Cerebellar cortex (tissue), 1 donor: ENCODE results near the gene UBE4A.

Experiments
- DNase-seq: peaks from one replicate; pipeline ENCODE4 v3.0.0-alpha.2; 2015; ENCODE audit warnings: low spot score

Gene UBE4A

DNA sequence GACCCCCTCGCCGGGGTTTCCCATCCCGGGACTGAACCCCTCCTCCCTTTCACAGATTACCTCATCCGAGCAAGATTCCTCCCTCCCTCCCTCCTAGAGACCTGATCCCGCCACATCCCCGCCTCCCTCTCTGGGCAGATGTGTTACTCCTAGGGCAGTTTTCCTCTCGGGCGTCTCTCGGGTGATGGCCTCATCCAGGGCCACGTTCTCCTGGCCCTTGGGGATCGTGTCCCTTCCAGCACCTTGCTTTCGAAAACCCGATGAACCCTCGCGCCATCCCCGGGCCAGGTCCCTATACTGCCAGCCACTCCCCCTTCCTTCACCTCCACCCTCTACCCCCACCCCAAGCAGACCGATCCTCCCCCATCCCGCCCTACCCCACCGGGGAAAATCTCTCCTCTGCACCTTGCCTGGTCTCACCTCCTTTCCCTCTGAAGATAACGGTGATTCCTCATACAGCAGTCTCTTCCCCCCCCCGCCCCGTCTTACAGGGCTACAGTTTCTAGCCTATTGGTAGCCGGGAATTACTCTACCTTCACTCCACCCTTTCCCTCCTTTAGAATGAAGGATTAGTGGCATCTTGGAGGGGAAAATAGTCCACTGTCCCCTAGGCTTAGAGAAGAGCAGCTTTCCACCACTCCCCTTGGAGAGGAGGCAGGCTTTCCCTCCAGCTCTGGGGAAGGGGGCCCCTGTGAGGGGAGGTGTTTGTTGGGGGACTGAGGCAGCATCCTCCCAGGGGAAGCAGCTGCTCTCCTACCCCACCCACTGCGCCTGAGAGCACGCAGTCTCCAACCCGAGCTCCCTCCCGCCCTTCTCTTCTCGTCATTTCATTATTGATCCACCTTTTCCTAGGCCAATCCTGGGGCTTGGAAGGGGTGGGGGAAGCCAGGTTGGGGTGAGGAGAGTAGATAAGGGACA, 78.1 kb downstream of the UBE4A start:
- DNase-seq: peak; percentile 50

DNA sequence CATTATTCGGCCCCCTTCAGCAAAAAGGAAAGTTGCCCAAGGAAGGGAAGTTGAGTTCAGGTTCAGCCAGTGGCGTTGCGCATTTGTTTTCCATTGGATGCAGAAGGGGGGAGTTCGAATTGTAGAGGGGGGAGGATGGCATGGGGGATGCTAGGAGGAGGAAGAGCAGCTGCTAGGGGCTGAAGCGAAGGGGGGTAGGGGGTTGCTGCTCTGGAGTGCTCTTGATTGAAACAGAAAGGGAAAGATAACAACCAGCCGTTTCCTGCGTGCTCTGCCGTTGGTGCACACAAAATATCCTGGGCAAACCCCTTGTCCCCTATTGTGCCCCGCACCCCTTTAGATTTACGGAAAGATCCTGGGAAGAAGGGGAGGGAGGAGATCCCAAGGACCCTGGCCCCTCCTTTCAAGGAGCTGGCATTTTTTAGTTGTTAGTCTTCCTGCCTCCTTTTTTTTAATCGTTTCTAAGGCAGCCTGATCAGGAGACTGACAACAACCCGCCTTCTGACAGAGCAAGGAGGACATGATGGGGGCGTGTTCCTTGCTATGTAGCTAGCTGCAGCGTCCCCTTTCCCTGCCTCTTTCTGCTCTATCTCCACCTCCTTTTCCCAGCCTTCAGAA, 79.0 kb downstream of the UBE4A start:
- peak; percentile 68 for DNase-seq

DNA sequence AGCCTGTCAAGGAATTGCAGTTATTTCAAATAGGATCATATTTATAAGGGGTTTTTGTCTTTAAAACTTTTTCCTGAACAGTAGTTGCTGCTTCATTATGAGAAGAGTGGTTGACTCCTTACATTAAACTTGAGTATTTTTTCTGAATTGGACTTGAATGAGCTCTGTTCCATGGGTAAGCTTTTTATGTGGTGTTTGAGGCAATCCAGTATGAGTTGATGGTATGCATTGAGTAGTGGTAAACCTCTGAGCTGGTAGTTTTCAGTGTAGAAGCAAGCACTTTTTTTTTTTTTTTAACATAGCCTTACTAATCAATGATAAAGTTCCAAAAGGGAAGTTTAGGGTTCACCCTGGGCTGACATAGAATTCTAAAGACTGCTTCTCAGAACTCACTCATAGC, 80.2 kb downstream of the UBE4A start:
- DNase-seq: no peak

DNA sequence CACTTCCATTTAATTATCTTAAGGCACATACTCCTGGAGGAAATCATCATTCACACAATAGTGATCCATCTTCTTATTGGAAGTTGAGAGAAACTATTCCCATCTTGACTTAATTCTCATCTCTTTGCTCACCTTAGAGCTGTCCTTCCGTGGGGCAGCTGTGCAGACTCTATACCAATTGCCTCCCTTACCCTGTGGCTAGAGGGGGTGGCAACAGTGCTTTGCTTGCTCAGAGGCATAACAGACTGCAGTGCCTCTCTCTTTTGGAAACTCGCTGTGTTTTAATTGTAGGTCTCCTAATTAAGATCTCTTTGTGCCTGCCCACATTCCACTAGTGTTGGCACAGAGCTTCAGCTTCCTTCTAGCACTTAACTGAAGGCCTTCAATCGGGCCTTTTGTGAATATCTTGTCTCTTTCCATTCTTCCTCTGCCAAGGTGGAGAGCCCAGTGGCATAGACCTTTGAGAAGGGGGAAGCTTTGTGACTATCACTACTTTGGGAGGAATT, 82.4 kb downstream of the UBE4A start:
- DNase-seq: peak; percentile 26

DNA sequence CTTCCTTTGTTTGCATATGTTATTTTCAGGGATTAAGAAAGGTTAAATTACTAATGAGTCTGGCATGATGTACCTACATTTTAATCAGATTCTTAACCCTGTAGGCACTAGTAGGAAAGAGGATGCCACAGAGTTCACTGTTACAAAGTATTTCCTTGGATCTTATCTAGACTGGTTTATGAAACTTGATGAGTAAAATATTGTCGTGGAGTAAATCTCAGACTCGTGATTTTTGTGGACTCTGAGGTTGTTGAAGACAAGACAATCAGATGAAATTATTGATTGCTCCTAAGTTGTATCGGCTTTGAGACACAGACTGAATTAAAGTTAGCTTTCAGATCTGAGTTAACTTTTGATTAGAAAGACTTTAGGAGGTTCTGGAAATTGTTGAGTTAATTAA, 82.9 kb downstream of the UBE4A start:
- DNase-seq: no peak

DNA sequence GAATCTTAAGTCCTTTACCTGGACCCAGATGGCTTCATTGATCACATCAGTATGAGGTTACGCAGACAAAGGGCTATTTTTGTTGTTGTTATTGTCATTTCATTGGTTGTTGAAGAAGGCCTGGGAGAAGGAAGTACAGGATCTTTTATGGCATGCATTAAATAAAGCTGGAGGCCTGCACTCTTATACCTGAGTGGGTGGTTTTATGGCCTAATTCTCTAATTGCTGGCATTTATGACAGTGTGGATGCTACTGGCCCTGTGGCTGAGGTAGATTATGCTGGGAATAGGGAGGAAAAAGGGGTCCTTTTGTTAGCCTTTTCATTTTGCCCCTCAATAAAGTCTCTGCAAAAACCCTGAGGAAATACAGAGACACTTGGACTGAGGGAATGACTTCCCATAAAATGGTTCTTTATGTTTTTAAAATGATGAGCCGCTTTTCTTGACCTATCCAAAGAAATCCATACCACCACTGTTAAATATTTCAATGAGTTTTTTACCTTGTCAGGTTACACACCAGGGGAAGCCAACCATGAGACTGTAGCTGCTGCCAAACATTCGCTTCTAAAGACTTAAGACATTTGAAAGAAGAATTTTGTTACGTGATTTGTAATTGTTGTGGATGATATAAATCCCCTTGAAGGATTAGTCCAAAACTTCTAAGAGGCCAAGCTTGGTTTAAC, 83.6 kb downstream of the UBE4A start:
- no peak for DNase-seq

DNA sequence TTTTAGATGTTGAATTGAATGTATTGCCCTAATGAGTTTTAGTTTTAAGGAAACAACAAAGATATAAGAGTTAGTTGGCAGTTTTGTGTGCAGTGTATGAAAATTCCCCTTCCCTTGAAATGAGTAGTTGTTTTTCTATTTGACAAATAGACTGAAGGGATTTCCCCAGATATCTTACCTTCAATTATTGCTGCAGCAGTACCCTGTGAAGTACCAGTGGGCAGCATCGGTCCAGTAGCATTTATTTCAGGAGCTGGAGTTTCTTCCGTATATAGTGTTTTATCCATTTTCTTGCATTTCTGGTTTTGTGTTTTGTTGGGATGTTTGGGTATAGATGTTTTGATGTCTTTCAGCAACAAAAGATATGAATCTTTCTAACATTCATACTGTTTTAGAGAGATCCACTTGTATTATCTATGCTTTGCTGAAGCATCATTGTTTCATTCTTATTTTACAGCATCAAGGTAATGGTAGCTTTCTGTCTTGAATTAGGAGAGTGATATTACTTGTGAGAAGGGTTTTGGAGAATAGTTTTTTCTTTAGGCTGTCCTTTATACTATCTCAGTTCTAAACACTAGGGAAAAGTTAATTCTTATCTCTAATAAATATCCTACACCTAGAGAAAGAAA, 84.3 kb downstream of the UBE4A start:
- DNase-seq: no peak

DNA sequence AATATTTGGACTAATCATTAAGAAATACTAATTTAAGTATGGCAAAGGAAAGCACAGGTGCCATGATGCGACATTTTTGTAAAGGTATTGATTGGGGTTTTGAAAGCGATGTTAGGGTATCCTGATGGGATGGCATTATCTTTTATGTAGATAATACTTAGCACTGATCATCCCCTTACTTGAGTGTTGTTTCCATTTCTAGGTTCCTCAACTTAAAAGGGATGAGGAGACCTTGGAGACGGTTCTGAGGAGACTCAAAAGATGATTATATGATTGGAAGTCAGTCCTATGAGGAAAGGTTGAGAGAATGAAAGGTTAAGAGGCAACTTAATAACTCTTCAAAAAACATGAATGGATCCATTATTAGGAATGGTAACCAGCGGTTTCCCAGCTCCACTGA, 88.0 kb downstream of the UBE4A start:
- no peak for DNase-seq

DNA sequence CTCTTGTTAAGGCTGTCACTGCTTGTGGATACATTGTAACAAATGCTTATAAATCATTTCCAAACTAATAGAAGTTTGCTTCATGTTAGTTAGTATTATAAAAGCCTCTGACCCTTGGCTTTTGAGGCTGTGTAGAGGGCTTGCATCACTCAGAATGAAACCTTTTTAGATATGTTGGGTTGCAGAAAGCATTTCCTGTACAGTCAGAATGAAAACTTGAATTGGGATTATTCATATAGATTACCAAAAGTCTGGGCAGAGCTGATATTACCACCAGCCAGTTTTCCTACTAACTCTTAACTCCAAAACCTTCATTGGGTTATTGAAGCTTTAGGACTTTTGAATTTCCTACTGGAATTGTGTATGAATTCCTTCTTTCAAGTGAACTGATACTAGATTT, 88.9 kb downstream of the UBE4A start:
- no peak for DNase-seq
